Measurements from ENCODE around the gene TOE1.

The TOE1 gene

DNA sequence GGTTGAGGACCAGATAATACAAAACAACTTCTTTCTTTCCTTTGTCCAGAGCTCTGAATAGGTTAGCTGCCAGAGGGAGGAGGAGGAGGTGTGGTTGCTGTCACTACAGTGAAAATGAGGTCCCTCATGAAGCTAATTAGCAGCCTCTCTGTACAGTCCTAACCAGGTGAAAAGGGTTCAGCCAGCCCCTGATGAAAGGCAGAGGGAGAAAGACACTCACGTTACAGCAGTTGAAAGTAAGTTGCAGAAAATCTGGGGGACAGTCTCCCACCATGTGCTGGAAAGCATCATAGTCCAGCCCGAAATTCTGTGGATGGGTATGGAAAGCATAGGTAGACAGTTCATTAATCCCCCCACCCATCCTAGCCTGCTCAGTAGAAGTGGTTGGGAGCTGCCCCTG is 6.5 kb downstream of the TOE1 start:
- Histone ChIP-seq H2BK120ac (ENCODE audit: low read depth, low read length) (no peak overlapping the region), H3K4me3 (ENCODE audit: low read length) (no peak overlapping the region), H3K56ac (ENCODE audit: low read length) (no peak overlapping the region), H3K4me1 (ENCODE audit: control insufficient read depth, low read depth, low read length) (no peaks in the 10 kb centered on the region), H3K9ac (ENCODE audit: low read length) (no peak overlapping the region), H3K27me3 (ENCODE audit: insufficient read depth, low read length, poor library complexity) (no peaks in the 10 kb centered on the region), H3K4me2 (ENCODE audit: low read length) (no peak overlapping the region), H3K79me2 (ENCODE audit: control insufficient read depth, insufficient read depth, low read length) (peaks cover 9% of the 10 kb centered on the region), H3K18ac (ENCODE audit: low read length) (no peak overlapping the region), H2AK5ac (ENCODE audit: low read length) (no peak overlapping the region), H3K4ac (ENCODE audit: low read depth, low read length) (no peak overlapping the region), H3K36me3 (ENCODE audit: control insufficient read depth, insufficient read depth, low read length) (peaks cover 12% of the 10 kb centered on the region), H2BK5ac (ENCODE audit: low read length) (no peak overlapping the region), H3K79me1 (ENCODE audit: low read length) (peaks cover 11% of the 10 kb centered on the region), H3K23ac (ENCODE audit: low read length) (no peak overlapping the region), H4K5ac (ENCODE audit: low read length) (no peak overlapping the region), H4K8ac (ENCODE audit: low read depth, low read length) (no peak overlapping the region), H2BK15ac (replicated peaks; ENCODE audit: low read depth) (no peak overlapping the region), H3K27ac (ENCODE audit: low read depth, low read length) (no peak overlapping the region)
- no CpG with 5 or more reads among the region's 2 CpGs for whole genome bisulfite sequencing (ENCODE audit: extremely low coverage, insufficient coverage, low lambda C conversion rate)
- DNase-seq: no peak

DNA sequence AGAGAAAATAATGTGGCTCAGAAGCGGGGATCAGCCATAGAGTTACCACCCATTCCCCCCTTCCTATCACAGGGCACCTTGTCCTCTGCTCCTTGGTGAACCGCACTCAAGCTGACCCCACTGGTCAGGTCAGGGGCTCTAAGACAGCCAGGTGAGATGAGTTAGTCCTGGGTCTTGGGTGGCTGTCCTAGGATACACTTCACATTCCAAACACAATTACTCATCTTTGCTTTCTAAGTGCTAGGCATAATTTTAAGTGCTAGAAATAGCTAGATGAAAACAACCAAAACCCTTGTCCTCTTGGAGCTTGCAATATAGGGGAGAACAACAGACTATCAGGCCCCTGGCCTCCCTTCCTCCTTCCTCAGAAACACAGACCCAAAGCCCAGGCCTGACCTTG is 8.1 kb downstream of the TOE1 start:
- Histone ChIP-seq H3K23ac (ENCODE audit: low read length) (no peak overlapping the region), H3K4ac (ENCODE audit: low read depth, low read length) (no peak overlapping the region), H3K79me2 (ENCODE audit: control insufficient read depth, insufficient read depth, low read length) (peaks cover under 1% of the 10 kb centered on the region), H3K27ac (ENCODE audit: low read depth, low read length) (no peak overlapping the region), H3K56ac (ENCODE audit: low read length) (no peak overlapping the region), H3K36me3 (ENCODE audit: control insufficient read depth, insufficient read depth, low read length) (peaks cover 6% of the 10 kb centered on the region), H2AK5ac (ENCODE audit: low read length) (no peak overlapping the region), H3K4me1 (ENCODE audit: control insufficient read depth, low read depth, low read length) (no peaks in the 10 kb centered on the region), H2BK5ac (ENCODE audit: low read length) (no peak overlapping the region), H2BK15ac (replicated peaks; ENCODE audit: low read depth) (no peak overlapping the region), H3K79me1 (ENCODE audit: low read length) (peaks cover 1% of the 10 kb centered on the region), H2BK120ac (ENCODE audit: low read depth, low read length) (no peak overlapping the region), H3K4me2 (ENCODE audit: low read length) (no peak overlapping the region), H4K5ac (ENCODE audit: low read length) (no peak overlapping the region), H3K4me3 (ENCODE audit: low read length) (no peak overlapping the region), H4K8ac (ENCODE audit: low read depth, low read length) (no peak overlapping the region), H3K18ac (ENCODE audit: low read length) (no peak overlapping the region), H3K9ac (ENCODE audit: low read length) (no peak overlapping the region), H3K27me3 (ENCODE audit: insufficient read depth, low read length, poor library complexity) (no peaks in the 10 kb centered on the region)
- no CpG with 5 or more reads among the region's 2 CpGs for WGBS (ENCODE audit: extremely low coverage, insufficient coverage, low lambda C conversion rate)
- peak; percentile 17 for DNase-seq

GRCh38 chr1:45348609-45348965 is 8.6 kb downstream of the TOE1 start:
- no peak overlapping the region for H3K23ac ChIP-seq (ENCODE audit: low read length)
- peaks cover under 1% of the 10 kb centered on the region for H3K79me1 ChIP-seq (ENCODE audit: low read length)
- H4K5ac ChIP-seq (ENCODE audit: low read length): no peak overlapping the region
- H3K18ac ChIP-seq (ENCODE audit: low read length): no peak overlapping the region
- no peak overlapping the region for H4K8ac ChIP-seq (ENCODE audit: low read depth, low read length)
- H2BK15ac ChIP-seq (replicated peaks; ENCODE audit: low read depth): no peak overlapping the region
- H3K4ac ChIP-seq (ENCODE audit: low read depth, low read length): no peak overlapping the region
- H3K36me3 ChIP-seq (ENCODE audit: control insufficient read depth, insufficient read depth, low read length): peaks cover 2% of the 10 kb centered on the region
- WGBS (ENCODE audit: extremely low coverage, insufficient coverage, low lambda C conversion rate): no CpG with 5 or more reads among the region's 1 CpG
- H3K4me1 ChIP-seq (ENCODE audit: control insufficient read depth, low read depth, low read length): no peaks in the 10 kb centered on the region
- H3K4me2 ChIP-seq (ENCODE audit: low read length): no peak overlapping the region
- H3K27ac ChIP-seq (ENCODE audit: low read depth, low read length): no peak overlapping the region
- no peak overlapping the region for H2AK5ac ChIP-seq (ENCODE audit: low read length)
- DNase-seq: no peak
- H3K56ac ChIP-seq (ENCODE audit: low read length): no peak overlapping the region
- no peak overlapping the region for H3K9ac ChIP-seq (ENCODE audit: low read length)
- no peak overlapping the region for H3K4me3 ChIP-seq (ENCODE audit: low read length)
- H3K79me2 ChIP-seq (ENCODE audit: control insufficient read depth, insufficient read depth, low read length): no peaks in the 10 kb centered on the region
- H2BK5ac ChIP-seq (ENCODE audit: low read length): no peak overlapping the region
- no peaks in the 10 kb centered on the region for H3K27me3 ChIP-seq (ENCODE audit: insufficient read depth, low read length, poor library complexity)
- H2BK120ac ChIP-seq (ENCODE audit: low read depth, low read length): no peak overlapping the region

GRCh38 chr1:45348966-45349677 is 9.2 kb downstream of the TOE1 start:
- no peaks in the 10 kb centered on the region for H3K36me3 ChIP-seq (ENCODE audit: control insufficient read depth, insufficient read depth, low read length)
- no peak overlapping the region for H4K8ac ChIP-seq (ENCODE audit: low read depth, low read length)
- no peak overlapping the region for H3K9ac ChIP-seq (ENCODE audit: low read length)
- peak overlapping the region; percentile 6 for H3K56ac ChIP-seq (ENCODE audit: low read length)
- DNase-seq: peak; percentile 31
- no peaks in the 10 kb centered on the region for H3K27me3 ChIP-seq (ENCODE audit: insufficient read depth, low read length, poor library complexity)
- H3K27ac ChIP-seq (ENCODE audit: low read depth, low read length): no peak overlapping the region
- no peaks in the 10 kb centered on the region for H3K79me1 ChIP-seq (ENCODE audit: low read length)
- H3K18ac ChIP-seq (ENCODE audit: low read length): no peak overlapping the region
- no peaks in the 10 kb centered on the region for H3K4me1 ChIP-seq (ENCODE audit: control insufficient read depth, low read depth, low read length)
- no peak overlapping the region for H2BK120ac ChIP-seq (ENCODE audit: low read depth, low read length)
- no peak overlapping the region for H2BK15ac ChIP-seq (replicated peaks; ENCODE audit: low read depth)
- no peak overlapping the region for H3K4me3 ChIP-seq (ENCODE audit: low read length)
- no peaks in the 10 kb centered on the region for H3K79me2 ChIP-seq (ENCODE audit: control insufficient read depth, insufficient read depth, low read length)
- WGBS (ENCODE audit: extremely low coverage, insufficient coverage, low lambda C conversion rate): no CpG with 5 or more reads among the region's 3 CpGs
- H2AK5ac ChIP-seq (ENCODE audit: low read length): no peak overlapping the region
- no peak overlapping the region for H3K4ac ChIP-seq (ENCODE audit: low read depth, low read length)
- no peak overlapping the region for H4K5ac ChIP-seq (ENCODE audit: low read length)
- no peak overlapping the region for H2BK5ac ChIP-seq (ENCODE audit: low read length)
- H3K4me2 ChIP-seq (ENCODE audit: low read length): no peak overlapping the region
- H3K23ac ChIP-seq (ENCODE audit: low read length): no peak overlapping the region

DNA sequence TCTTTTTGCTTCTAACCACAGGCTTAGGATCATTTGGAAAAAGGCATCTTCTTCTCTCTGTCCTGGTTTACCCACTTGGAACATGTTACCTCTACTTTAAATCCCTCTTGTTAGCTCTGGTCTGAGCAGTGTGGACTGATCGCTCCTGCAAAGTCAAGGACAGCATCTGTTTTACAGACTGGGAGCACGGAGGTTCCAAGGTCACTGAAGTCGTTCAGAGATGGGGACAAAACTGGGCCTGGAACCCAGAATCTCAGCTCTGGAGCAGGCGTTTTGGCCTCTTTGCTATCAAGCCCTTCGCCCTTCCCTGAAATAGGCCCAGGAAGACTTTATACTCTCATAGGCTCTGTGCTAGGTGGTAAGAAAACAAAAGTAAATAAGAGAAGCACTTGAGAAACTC is 11.5 kb downstream of the TOE1 start:
- H3K36me3 ChIP-seq (ENCODE audit: control insufficient read depth, insufficient read depth, low read length): no peaks in the 10 kb centered on the region
- H3K4me1 ChIP-seq (ENCODE audit: control insufficient read depth, low read depth, low read length): no peaks in the 10 kb centered on the region
- no peak overlapping the region for H2BK5ac ChIP-seq (ENCODE audit: low read length)
- no peak overlapping the region for H3K27ac ChIP-seq (ENCODE audit: low read depth, low read length)
- H3K9ac ChIP-seq (ENCODE audit: low read length): no peak overlapping the region
- no peak overlapping the region for H3K18ac ChIP-seq (ENCODE audit: low read length)
- H2AK5ac ChIP-seq (ENCODE audit: low read length): no peak overlapping the region
- H3K79me2 ChIP-seq (ENCODE audit: control insufficient read depth, insufficient read depth, low read length): no peaks in the 10 kb centered on the region
- no peak overlapping the region for H3K23ac ChIP-seq (ENCODE audit: low read length)
- H3K27me3 ChIP-seq (ENCODE audit: insufficient read depth, low read length, poor library complexity): no peaks in the 10 kb centered on the region
- no peak overlapping the region for H2BK15ac ChIP-seq (replicated peaks; ENCODE audit: low read depth)
- no peaks in the 10 kb centered on the region for H3K79me1 ChIP-seq (ENCODE audit: low read length)
- no peak overlapping the region for H4K5ac ChIP-seq (ENCODE audit: low read length)
- WGBS (ENCODE audit: extremely low coverage, insufficient coverage, low lambda C conversion rate): no CpG with 5 or more reads among the region's 5 CpGs
- no peak for DNase-seq
- H3K4me2 ChIP-seq (ENCODE audit: low read length): no peak overlapping the region
- H4K8ac ChIP-seq (ENCODE audit: low read depth, low read length): no peak overlapping the region
- H3K4me3 ChIP-seq (ENCODE audit: low read length): no peak overlapping the region
- H2BK120ac ChIP-seq (ENCODE audit: low read depth, low read length): no peak overlapping the region
- no peak overlapping the region for H3K56ac ChIP-seq (ENCODE audit: low read length)
- H3K4ac ChIP-seq (ENCODE audit: low read depth, low read length): no peak overlapping the region

GRCh38 chr1:45353685-45354084 is 13.7 kb downstream of the TOE1 start:
- Histone ChIP-seq H2BK5ac (ENCODE audit: low read length) (no peak overlapping the region), H4K8ac (ENCODE audit: low read depth, low read length) (no peak overlapping the region), H3K56ac (ENCODE audit: low read length) (no peak overlapping the region), H2AK5ac (ENCODE audit: low read length) (no peak overlapping the region), H3K4me2 (ENCODE audit: low read length) (no peak overlapping the region), H2BK120ac (ENCODE audit: low read depth, low read length) (no peak overlapping the region), H3K4me1 (ENCODE audit: control insufficient read depth, low read depth, low read length) (no peaks in the 10 kb centered on the region), H3K4ac (ENCODE audit: low read depth, low read length) (no peak overlapping the region), H3K79me1 (ENCODE audit: low read length) (no peaks in the 10 kb centered on the region), H2BK15ac (replicated peaks; ENCODE audit: low read depth) (no peak overlapping the region), H3K27me3 (ENCODE audit: insufficient read depth, low read length, poor library complexity) (no peaks in the 10 kb centered on the region), H3K23ac (ENCODE audit: low read length) (no peak overlapping the region), H3K36me3 (ENCODE audit: control insufficient read depth, insufficient read depth, low read length) (no peaks in the 10 kb centered on the region), H4K5ac (ENCODE audit: low read length) (no peak overlapping the region), H3K4me3 (ENCODE audit: low read length) (no peak overlapping the region), H3K18ac (ENCODE audit: low read length) (no peak overlapping the region), H3K79me2 (ENCODE audit: control insufficient read depth, insufficient read depth, low read length) (no peaks in the 10 kb centered on the region), H3K27ac (ENCODE audit: low read depth, low read length) (no peak overlapping the region), H3K9ac (ENCODE audit: low read length) (no peak overlapping the region)
- no peak for DNase-seq
- WGBS (ENCODE audit: extremely low coverage, insufficient coverage, low lambda C conversion rate): no CpG with 5 or more reads among the region's 2 CpGs

All from mesendoderm (in vitro differentiated cells).